ENCODE measurements around the gene ZFPM1. TPM values are rescaled to one million over a fixed set of nuclear protein-coding genes. Genes with fewer than 3 reads are reported as not detected.
A peak's percentile ranks its signal among the peaks of the same experiment; 100 is the strongest.

Gene ZFPM1
- total and polyA plus RNA-seq, 2 of the 8 experiments (the other 6 are each of a cell fraction or from before 2014, with no cell fraction given), result 0.74 to 4.8 TPM

GRCh38 chr16:88508376-88508867 lies 55.3 kb downstream of the ZFPM1 start:
- Histone ChIP-seq H3K27me3 (replicated peaks in 1 of 4; ENCODE audit: control insufficient read depth in 3 of 4, extremely low read depth in 1 of 4, insufficient read depth in 3 of 4, low read length in 3 of 4) (no peaks in the 10 kb centered on the region), H3K23me2 (ENCODE audit: low read depth, low read length) (no peaks in the 10 kb centered on the region)
- FAIRE-seq, result no peak
- TF ChIP-seq TBP (IDR thresholded peaks at IDR 0.05; ENCODE audit: low read depth, low read length), result no peak
- TF ChIP-seq RXRA (IDR thresholded peaks at IDR 0.05; ENCODE audit: insufficient read depth, low read depth, low read length), result no peak
- TF ChIP-seq POU5F1 (IDR thresholded peaks at IDR 0.05; ENCODE audit: low read depth, low read length), result no peak
- TF ChIP-seq CREB1 (IDR thresholded peaks at IDR 0.05), result no peak
- TF ChIP-seq CTBP2 (IDR thresholded peaks at IDR 0.05; ENCODE audit: borderline replicate concordance, insufficient read depth, insufficient read length, low read length), result no peak
- TF ChIP-seq SIX5 (IDR thresholded peaks at IDR 0.05; ENCODE audit: low read depth, low read length), result no peak
- TF ChIP-seq SP1 (IDR thresholded peaks at IDR 0.05; ENCODE audit: low read depth, low read length), result no peak
- TF ChIP-seq RNF2 (IDR thresholded peaks at IDR 0.05; ENCODE audit: borderline replicate concordance, low read depth, low read length, missing control alignments, poor library complexity, severe bottlenecking), result no peak
- no peak for TF ChIP-seq BCL11A (IDR thresholded peaks at IDR 0.05; ENCODE audit: low read depth in 2 of 2, low read length in 2 of 2)
- no peak for TF ChIP-seq ATF3 (IDR thresholded peaks at IDR 0.05; ENCODE audit: insufficient read depth, low read depth, low read length)
- TF ChIP-seq HDAC2 (IDR thresholded peaks at IDR 0.05; ENCODE audit: borderline replicate concordance in 1 of 2, low read depth in 2 of 2, low read length in 2 of 2), result no peak
- no peak for TF ChIP-seq RFX5 (IDR thresholded peaks at IDR 0.05; ENCODE audit: borderline replicate concordance, low read depth, low read length)
- no peak for TF ChIP-seq EZH2 (IDR thresholded peaks at IDR 0.05; ENCODE audit: low read depth, low read length, severe bottlenecking)

More at GRCh38 chr16:88508376-88508867, 55.3 kb downstream of the ZFPM1 start:
- Histone ChIP-seq H3K4me2 (ENCODE audit: insufficient read depth in 1 of 2, low read depth in 2 of 2, low read length in 2 of 2) (no peak overlapping the region), H3K9me3 (ENCODE audit: insufficient read depth in 2 of 2, low read depth in 1 of 2, low read length in 1 of 2) (no peaks in the 10 kb centered on the region), H3K23ac (ENCODE audit: insufficient read length) (no peak overlapping the region), H4K20me1 (replicated peaks in 1 of 2; ENCODE audit: control insufficient read depth in 1 of 2, insufficient read depth in 2 of 2, low read length in 2 of 2) (peaks cover 0 to 3% of the 10 kb centered on the region in 2 experiments), H3K4ac (replicated peaks; ENCODE audit: insufficient read length, low read depth, low read length) (no peak overlapping the region), H3K4me1 (replicated peaks in 1 of 4; ENCODE audit: control insufficient read depth in 3 of 4, insufficient read depth in 4 of 4, low read length in 3 of 4) (no peaks in the 10 kb centered on the region), H3K9ac (replicated peaks in 1 of 4; ENCODE audit: extremely low read depth in 1 of 4, low read depth in 3 of 4, low read length in 3 of 4) (no peak overlapping the region; a peak in 1 of 7 replicates), H4K91ac (replicated peaks; ENCODE audit: insufficient read length, low read length) (no peak overlapping the region), H3K79me1 (ENCODE audit: low read depth, low read length) (no peaks in the 10 kb centered on the region), H2AFZ (ENCODE audit: low read length) (no peak overlapping the region), H3K56ac (replicated peaks; ENCODE audit: insufficient read length, low read depth, low read length) (no peak overlapping the region), H3K14ac (ENCODE audit: insufficient read length) (no peak overlapping the region), H2BK5ac (ENCODE audit: low read depth, low read length) (no peak overlapping the region), H3K4me3 (ENCODE audit: extremely low read depth in 1 of 4, insufficient read depth in 2 of 4, low read depth in 3 of 4, low read length in 4 of 4) (no peak overlapping the region), H3K79me2 (ENCODE audit: control insufficient read depth in 1 of 2, insufficient read depth in 2 of 2, low read length in 2 of 2) (no peaks in the 10 kb centered on the region), H3K36me3 (ENCODE audit: control insufficient read depth in 2 of 4, insufficient read depth in 4 of 4, low read length in 3 of 4) (no peaks in the 10 kb centered on the region), H2BK120ac (replicated peaks; ENCODE audit: low read depth, low read length) (no peak overlapping the region), H3K18ac (ENCODE audit: extremely low read depth, low read length) (no peak overlapping the region), H4K8ac (ENCODE audit: extremely low read depth, insufficient read depth, low read length) (no peak overlapping the region; the same call in 1 of the 2 replicates), H3K27ac (ENCODE audit: low read depth, low read length) (0 out of 2 replicates have a peak overlapping the region, but pooled peaks have one; percentile 24), H2BK15ac (ENCODE audit: low read length) (no peak overlapping the region), H4K5ac (ENCODE audit: insufficient read length, low read depth, low read length) (no peak overlapping the region), H2AK5ac (ENCODE audit: low read depth, low read length) (no peak overlapping the region), H2BK20ac (ENCODE audit: low read length) (no peak overlapping the region), H2BK12ac (ENCODE audit: low read depth, low read length) (no peak overlapping the region)
- CTCF ChIA-PET (ENCODE audit: partially characterized antibody), result interaction anchor here (0.5 to 1.1 kb wide), 3 partner anchors 58 to 496 kb away, joined by 3 to 5 read pairs (median 4); no protein-coding TSS in a partner anchor
- DNase-seq (ENCODE audit: low read depth in 1 of 2, low spot score in 2 of 2), result no peak
- POLR2A ChIA-PET (ENCODE audit: partially characterized antibody), result no interaction called here
- 92% methylated on average over 12 of the region's 13 CpGs; no CpG with 5 or more reads in 1 of the 2 experiments for WGBS, 2 experiments (ENCODE audit: extremely low coverage in 1 of 2, insufficient coverage in 1 of 2, insufficient read length in 1 of 2, insufficient replicate concordance in 2 of 2, low coverage in 1 of 2, low lambda C conversion rate in 2 of 2, missing lambda C conversion rate in 1 of 2)
